GM19463 (cell line): Measurements from ENCODE around the gene CEP250.
"Not testable (repeated sequence)": the region's sequence is repeated elsewhere in the genome, so short reads cannot be mapped to it uniquely, and the experiment has no call there.

Experiments
- ATAC-seq: cut with Tn5 transposase; IDR thresholded peaks from one replicate; pipeline ENCODE4 v1.9.1; 2021; ENCODE audit warnings: mild to moderate bottlenecking, moderate library complexity; ENCODE audit not compliant: unreplicated experiment

The CEP250 gene

DNA sequence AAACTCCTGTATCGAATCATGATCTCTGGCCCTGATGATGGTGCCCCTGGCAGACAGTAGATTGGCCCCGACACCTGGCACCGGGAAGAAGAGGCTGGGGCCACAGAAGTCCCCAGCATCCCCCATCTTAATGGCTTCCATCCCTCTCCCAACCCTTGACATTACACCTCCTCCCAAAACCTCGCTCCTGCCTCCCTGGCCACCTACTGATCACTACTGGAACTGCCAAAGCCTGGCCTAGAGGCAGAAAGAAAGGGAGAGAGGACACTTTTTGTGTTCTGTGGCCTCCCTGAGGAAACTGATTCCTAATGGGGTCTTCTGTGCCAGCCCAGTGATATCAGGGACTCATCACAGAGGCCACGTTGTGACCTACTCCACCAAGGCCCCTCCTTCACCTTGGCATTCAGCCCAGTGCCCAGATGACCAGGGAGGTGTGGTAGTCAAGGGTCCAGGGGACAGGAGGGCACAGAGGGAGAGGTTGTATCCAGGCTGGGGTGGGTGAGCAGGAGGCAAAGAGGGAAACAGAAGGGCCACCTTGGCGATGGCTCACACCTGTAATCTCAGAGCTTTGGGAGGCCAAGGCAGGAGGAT lies 68.0 kb downstream of the CEP250 start:
- ATAC-seq = no peak

DNA sequence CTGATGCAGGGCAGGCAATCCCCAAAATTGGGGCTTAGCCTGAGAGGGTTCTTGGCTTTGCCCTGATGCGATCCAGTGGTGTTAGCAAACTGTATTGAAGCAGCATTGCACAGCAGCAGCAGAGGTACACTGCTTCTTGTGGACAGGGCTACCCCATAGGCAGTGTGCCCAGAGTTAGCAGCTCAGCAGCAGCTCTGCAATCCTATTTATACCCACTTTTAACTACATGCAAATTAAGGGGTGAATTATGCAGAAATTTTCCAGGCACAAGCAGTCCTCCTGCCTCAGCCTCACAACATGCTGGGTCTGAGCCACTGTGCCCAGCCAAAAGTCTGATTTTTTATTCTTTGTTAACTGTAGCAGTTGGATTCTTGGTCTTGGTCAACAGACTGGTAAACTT lies 70.2 kb downstream of the CEP250 start:
- ATAC-seq = no peak

DNA sequence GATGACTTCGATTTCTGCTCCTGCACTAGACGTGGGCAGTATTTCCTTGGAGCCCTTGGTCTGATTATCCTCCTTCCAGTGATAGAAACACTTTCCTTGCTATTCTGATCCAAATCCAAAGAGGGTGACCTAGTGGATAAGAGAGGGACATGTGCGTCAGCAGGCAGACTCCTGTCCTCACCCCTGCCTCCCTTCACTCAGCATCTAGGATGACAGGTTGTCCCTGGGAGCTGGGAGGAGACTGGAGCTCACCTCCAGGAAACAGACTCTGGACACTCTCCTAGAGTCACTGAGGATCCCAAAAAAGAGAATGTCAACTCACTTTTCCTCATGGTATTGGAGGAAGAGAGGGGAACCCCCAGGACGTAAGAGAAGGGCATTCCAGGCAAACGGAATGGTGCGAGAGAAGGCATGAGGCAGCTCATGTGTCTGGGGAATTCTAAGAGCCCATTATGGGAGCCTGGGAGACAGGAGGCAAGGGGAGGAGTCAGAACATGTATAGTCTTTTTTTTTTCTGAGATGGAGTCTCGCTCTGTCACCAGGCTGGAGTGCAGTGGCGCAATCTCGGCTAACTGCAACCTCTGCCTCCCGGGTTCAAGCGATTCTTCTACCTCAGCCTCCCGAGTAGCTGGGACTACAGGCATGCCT lies 71.8 kb downstream of the CEP250 start:
- ATAC-seq = no peak

DNA sequence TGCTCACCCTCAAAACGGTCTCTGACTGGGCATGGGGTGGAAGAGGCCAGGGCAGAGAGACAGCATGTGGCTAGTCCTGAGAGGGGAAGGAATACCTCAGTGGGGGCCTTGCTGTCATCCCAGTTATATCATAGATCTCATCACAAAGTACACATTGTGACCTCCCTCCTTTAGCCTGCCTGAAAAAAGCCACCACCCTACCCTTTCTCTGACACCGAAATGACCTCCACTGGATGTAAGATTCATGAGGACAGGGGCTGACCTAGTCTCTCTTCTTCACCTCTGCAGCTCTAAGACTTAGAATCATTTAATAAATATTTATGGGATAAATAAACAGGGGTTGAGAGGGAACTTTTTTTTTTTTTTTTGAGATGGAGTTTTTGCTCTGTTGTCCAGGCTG lies 74.2 kb downstream of the CEP250 start, which contains the start of gene C20orf173:
C20orf173 (minus strand) TSS at position 101 of the 400 bp plus-strand sequence. CDS start 279 bp downstream, outside the sequence.
- no peak for ATAC-seq

GRCh38 chr20:35539756-35540212 lies 84.4 kb downstream of the CEP250 start:
- ATAC-seq = no peak

GRCh38 chr20:35541118-35541782 lies 85.9 kb downstream of the CEP250 start:
- no peak for ATAC-seq

GRCh38 chr20:35541783-35542662 lies 86.6 kb downstream of the CEP250 start, which contains the start of gene ERGIC3:
Gene ERGIC3, plus strand, starts transcription at chr20:35542078. Its CDS starts 20 bp downstream, at chr20:35542098.
- ATAC-seq = peak; percentile 97

GRCh38 chr20:35542990-35543389 lies 87.6 kb downstream of the CEP250 start:
- ATAC-seq = no peak

DNA sequence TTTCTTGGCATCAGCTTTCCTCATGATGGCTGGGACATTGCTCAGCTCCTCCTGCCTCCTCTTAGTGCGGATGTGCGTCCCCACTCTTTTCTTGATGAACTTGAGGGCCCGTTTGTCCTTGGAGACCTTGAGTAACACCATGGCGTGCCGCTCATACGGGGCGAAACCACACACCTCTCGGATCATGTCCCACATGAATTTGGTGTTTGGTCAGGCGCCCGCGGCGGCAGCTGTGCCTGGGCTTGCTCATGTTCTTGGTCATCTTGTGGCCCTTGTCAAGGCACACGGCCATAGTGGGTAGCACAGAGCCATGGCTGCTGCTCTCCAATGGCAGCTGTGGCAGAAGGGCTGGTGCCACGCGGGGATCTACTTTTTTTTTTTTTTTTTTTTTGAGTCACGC lies 89.0 kb downstream of the CEP250 start:
- no peak for ATAC-seq

DNA sequence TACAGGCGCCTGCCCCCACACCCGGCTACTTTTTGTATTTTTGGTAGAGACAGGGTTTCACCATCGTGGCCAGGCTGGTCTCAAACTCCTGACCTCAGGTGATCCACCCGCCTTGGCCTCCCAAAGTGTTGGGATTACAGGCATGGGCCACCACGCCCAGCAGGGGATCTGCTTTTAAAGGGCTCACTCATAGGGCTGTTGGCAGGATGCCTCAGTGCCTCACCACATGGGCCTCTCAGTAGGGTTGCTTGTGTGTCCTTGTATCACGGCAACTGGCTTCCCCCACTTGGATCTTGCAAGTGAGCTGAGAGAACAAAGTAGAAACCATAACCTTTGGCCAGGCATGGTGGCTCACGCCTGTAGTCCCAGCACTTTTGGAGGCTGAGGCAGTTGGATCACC lies 89.5 kb downstream of the CEP250 start:
- not testable (repeated sequence) for ATAC-seq

DNA sequence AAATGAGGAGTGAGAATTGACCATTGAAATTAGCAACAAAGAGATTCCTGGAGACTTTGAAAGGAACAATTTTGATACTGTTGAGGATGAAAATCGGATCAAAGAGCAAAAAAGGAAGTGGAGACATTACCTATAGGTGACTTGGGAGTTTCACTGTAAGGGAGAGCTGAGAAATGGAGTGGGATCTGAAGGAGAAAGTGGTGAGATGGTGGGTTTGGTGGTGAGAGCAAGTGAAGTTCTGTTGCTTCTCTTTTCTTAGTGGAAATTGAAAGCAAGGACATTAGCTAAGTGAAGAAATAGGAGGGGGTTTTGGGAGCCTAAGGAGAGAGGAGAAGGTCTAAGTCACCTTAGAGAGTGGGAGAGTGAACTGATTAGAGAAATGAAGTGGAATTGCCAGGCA lies 90.7 kb downstream of the CEP250 start:
- no peak for ATAC-seq

- no peak for ATAC-seq
Observed at GRCh38 chr20:35547329-35547728, 91.9 kb downstream of the CEP250 start.

GRCh38 chr20:35551503-35551902 lies 96.1 kb downstream of the CEP250 start:
- ATAC-seq = no peak

DNA sequence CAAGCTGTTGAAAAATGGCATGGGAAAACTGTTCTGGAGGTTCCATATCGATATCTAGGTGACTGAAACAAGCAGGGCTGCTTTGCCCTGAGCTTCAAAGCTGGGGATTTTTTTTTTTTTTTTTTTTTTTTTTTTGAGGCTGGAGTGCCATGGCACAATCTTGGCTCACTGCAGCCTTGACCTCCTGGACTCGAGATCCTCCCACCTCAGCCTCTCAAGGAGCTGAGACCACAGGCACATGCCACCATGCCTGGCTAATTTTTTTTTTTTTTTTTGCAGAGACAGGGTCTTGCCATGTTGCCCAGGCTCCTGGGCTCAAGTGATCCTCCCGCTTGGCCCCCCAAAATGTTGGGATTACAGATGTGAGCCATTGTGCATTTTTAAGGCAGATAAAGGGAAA lies 97.5 kb downstream of the CEP250 start:
- no peak for ATAC-seq

- ATAC-seq = not testable (repeated sequence)
Observed at GRCh38 chr20:35555461-35555860, 100.1 kb downstream of the CEP250 start.

DNA sequence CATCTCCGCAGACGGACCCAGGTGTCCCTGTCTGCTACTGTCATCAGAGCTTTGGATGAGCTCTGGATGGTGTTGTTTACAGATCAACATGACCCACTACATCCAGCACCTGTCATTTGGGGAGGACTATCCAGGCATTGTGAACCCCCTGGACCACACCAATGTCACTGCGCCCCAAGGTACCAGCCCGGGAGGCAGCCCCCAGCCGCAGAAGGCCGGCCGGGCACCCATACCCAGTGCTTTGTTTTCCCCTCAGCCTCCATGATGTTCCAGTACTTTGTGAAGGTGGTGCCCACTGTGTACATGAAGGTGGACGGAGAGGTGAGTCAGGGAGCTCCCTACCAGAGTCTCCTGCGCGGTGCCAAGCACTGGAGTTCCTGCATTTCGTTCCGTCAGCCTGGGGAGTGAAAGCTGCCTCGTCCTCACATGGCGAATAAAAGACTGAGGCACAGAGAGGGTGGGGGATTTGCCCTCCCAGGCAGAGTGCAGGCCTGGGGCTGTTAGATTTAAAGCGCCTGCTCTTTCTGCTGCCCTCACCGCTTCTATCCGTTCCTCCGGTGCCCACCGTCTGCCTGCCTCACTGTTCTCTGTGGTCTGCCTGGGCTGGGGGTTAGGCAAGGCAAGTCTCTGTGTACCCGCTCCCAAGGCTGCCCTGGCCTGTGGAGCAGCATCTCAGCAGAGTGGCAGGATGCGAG lies 100.7 kb downstream of the CEP250 start:
- ATAC-seq = no peak

- no peak for ATAC-seq
Observed at GRCh38 chr20:35556871-35557270, 101.5 kb downstream of the CEP250 start.

- no peak for ATAC-seq
Observed at GRCh38 chr20:35558451-35558850, 103.1 kb downstream of the CEP250 start.

- ATAC-seq = no peak
Observed at GRCh38 chr20:35559042-35559693, 103.8 kb downstream of the CEP250 start.

- ATAC-seq = no peak
Observed at GRCh38 chr20:35560105-35560511, 104.7 kb downstream of the CEP250 start.
